AG10803 (cell line): Measurements from ENCODE around the gene ZNF207.
"Not testable (repeated sequence)": the region's sequence is repeated elsewhere in the genome, so short reads cannot be mapped to it uniquely, and the experiment has no call there.

Experiments
- DNase-seq: peaks from one replicate; pipeline ENCODE4 v3.0.0; 2010; ENCODE audit warnings: low read depth
- H3K4me3 ChIP-seq: 2 replicates; pipeline ENCODE4 v1.5.1; 2011; ENCODE audit warnings: mild to moderate bottlenecking, low read length, control low read depth
- CTCF ChIP-seq: conservative IDR thresholded peaks from 2 replicates; pipeline ENCODE4 v1.5.1; 2011; ENCODE audit warnings: mild to moderate bottlenecking, low read length, control low read depth, inconsistent platforms

The ZNF207 gene

DNA sequence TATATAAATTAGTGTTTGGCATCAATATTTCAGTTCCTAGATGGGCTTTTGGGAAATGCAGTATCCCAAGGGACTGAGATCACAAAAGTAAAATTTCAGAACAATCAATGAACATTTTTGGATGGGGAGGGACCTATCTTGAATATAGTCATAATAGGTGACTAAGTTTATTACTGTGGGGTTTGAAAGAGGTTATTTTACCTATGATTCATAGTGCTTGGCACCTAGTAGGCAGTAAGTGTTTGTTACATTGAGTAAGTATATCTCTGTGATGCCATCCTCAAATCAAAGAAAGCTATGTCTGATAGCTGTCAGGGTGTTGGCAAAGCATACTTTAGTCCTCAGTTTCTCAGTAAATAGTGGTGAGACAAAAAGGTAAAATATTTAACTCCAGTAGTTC is 36.9 kb downstream of the ZNF207 start:
- no peak for DNase-seq
- no peak overlapping the region for H3K4me3 ChIP-seq
- TF ChIP-seq CTCF = no peak

- DNase-seq, H3K4me3 ChIP-seq: not testable (repeated sequence)
Observed at GRCh38 chr17:32388128-32388527, 38.2 kb downstream of the ZNF207 start.

GRCh38 chr17:32388613-32389459 is 38.9 kb downstream of the ZNF207 start:
- no peak for TF ChIP-seq CTCF
- no peak overlapping the region for H3K4me3 ChIP-seq

DNA sequence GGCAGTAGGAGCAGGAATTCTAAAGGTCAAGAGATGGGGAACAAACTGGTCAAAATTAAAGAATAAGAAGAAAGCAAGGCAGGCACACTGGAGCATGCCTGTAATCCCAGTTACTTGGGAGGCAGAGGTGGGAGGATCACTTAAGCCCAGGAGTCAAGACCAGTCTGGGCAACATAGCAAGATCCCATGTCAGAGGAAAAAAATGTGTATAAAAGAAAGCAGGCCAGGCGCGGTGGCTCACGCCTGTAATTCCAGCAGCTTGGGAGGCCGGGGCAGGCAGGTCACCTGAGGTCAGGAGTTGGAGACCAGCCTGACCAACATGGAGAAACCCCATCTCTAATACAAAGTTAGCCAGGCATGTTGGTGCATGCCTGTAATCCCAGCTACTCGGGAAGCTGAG is 43.9 kb downstream of the ZNF207 start:
- H3K4me3 ChIP-seq = no peak overlapping the region
- no peak for TF ChIP-seq CTCF

More at GRCh38 chr17:32388613-32389459, 38.9 kb downstream of the ZNF207 start:
- DNase-seq = no peak

GRCh38 chr17:32396343-32396742 is 46.4 kb downstream of the ZNF207 start:
- TF ChIP-seq CTCF = no peak
- no peak overlapping the region for H3K4me3 ChIP-seq
- no peak for DNase-seq

More for the DNA sequence above, 43.9 kb downstream of the ZNF207 start:
- no peak for DNase-seq

- H3K4me3 ChIP-seq = no peak overlapping the region
- DNase-seq = no peak
- TF ChIP-seq CTCF = no peak
Observed at GRCh38 chr17:32398946-32399345, 49.0 kb downstream of the ZNF207 start.

DNA sequence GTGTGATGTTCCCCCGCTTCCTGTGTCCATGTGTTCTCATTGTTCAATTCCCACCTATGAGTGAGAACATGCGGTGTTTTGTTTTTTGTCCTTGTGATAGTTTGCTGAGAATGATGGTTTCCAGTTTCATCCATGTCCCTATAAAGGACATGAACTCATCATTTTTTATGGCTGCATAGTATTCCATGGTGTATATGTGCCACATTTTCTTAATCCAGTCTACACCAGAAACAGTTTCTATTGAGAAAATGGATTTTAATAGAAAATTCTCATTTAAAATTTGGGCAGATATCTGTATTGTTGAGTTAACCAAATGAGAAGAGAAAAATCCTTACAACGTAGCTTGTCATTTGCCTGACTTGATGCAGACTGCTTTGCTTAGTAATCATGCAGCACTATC is 60.1 kb downstream of the ZNF207 start:
- DNase-seq, H3K4me3 ChIP-seq: not testable (repeated sequence)

- no peak for DNase-seq
- no peak for TF ChIP-seq CTCF
- H3K4me3 ChIP-seq = no peak overlapping the region
Observed at GRCh38 chr17:32426894-32427293, 76.9 kb downstream of the ZNF207 start.
